ENCODE data around the gene CLTB.

GRCh38 chr5:176444742-176445141, 28.4 kb upstream of the CLTB start:
- TF ChIP-seq CTCF (IDR thresholded peaks at IDR 0.05) (no peak), POLR2A (IDR thresholded peaks at IDR 0.05) (no peak)

Measured in testis (tissue), 2 donors.